Renal pelvis (tissue), 4 donors: ENCODE measurements around the gene LRRC72. TPM values are rescaled to one million over a fixed set of nuclear protein-coding genes. Genes with fewer than 3 reads are reported as not detected.
"Not testable (repeated sequence)": the region's sequence is repeated elsewhere in the genome, so short reads cannot be mapped to it uniquely, and the experiment has no call there.

ENCODE experiments used
- DNase-seq: peaks from one replicate; pipeline ENCODE4 v3.0.0-alpha.2; 2013
- polyA plus RNA-seq, 3 donors: library from polyadenylated mRNA; unstranded; fragments of 120-200 nt; gene quantifications; one replicate each; pipeline ENCODE4 v1.2.1, GENCODE V29; 2013; ENCODE audit not compliant: insufficient read length in 3 of 3

LRRC72 gene
- polyA plus RNA-seq, 3 donors: not detected

- no peak for DNase-seq
Measured at GRCh38 chr7:16579216-16579615, 52.6 kb downstream of the LRRC72 start.

- no peak for DNase-seq
Measured at GRCh38 chr7:16581286-16581685, 54.7 kb downstream of the LRRC72 start.

GRCh38 chr7:16583834-16584233 lies 57.2 kb downstream of the LRRC72 start:
- DNase-seq: no peak

GRCh38 chr7:16585540-16585939 lies 58.9 kb downstream of the LRRC72 start:
- no peak for DNase-seq

- no peak for DNase-seq
Measured at GRCh38 chr7:16586081-16586874, 59.7 kb downstream of the LRRC72 start.

GRCh38 chr7:16587129-16587528 lies 60.5 kb downstream of the LRRC72 start:
- DNase-seq: no peak

- no peak for DNase-seq
Measured at GRCh38 chr7:16587790-16588189, 61.2 kb downstream of the LRRC72 start.

GRCh38 chr7:16589881-16590280 lies 63.3 kb downstream of the LRRC72 start:
- no peak for DNase-seq

- no peak for DNase-seq
Measured at GRCh38 chr7:16590424-16590823, 63.8 kb downstream of the LRRC72 start.

GRCh38 chr7:16592395-16592794 lies 65.8 kb downstream of the LRRC72 start:
- DNase-seq: no peak

GRCh38 chr7:16594061-16594460 lies 67.4 kb downstream of the LRRC72 start:
- no peak for DNase-seq

GRCh38 chr7:16594676-16595075 lies 68.1 kb downstream of the LRRC72 start:
- no peak for DNase-seq

GRCh38 chr7:16595596-16595995 lies 69.0 kb downstream of the LRRC72 start:
- not testable (repeated sequence) for DNase-seq

- no peak for DNase-seq
Measured at GRCh38 chr7:16598015-16598414, 71.4 kb downstream of the LRRC72 start.

- DNase-seq: no peak
Measured at GRCh38 chr7:16599860-16600259, 73.2 kb downstream of the LRRC72 start.

GRCh38 chr7:16603633-16604032 lies 77.0 kb downstream of the LRRC72 start:
- DNase-seq: no peak

GRCh38 chr7:16604054-16604453 lies 77.4 kb downstream of the LRRC72 start:
- DNase-seq: no peak

- no peak for DNase-seq
Measured at GRCh38 chr7:16606704-16607103, 80.1 kb downstream of the LRRC72 start.

- no peak for DNase-seq
Measured at GRCh38 chr7:16609842-16610450, 83.3 kb downstream of the LRRC72 start.

- DNase-seq: no peak
Measured at GRCh38 chr7:16611711-16612110, 85.1 kb downstream of the LRRC72 start.

GRCh38 chr7:16615228-16615627 lies 88.6 kb downstream of the LRRC72 start:
- no peak for DNase-seq

- no peak for DNase-seq
Measured at GRCh38 chr7:16616122-16616521, 89.5 kb downstream of the LRRC72 start.

GRCh38 chr7:16616542-16616941 lies 89.9 kb downstream of the LRRC72 start:
- DNase-seq: no peak

- no peak for DNase-seq
Measured at GRCh38 chr7:16619979-16620408, 93.4 kb downstream of the LRRC72 start.
